Measurements from ENCODE around the gene UBQLN4. TPM values are rescaled to one million over a fixed set of nuclear protein-coding genes. Genes with fewer than 3 reads are reported as not detected.
"Not testable (repeated sequence)": the region's sequence is repeated elsewhere in the genome, so short reads cannot be mapped to it uniquely, and the experiment has no call there.

The UBQLN4 gene
- total RNA-seq, 2 donors from 2014 or later: 23.2 to 43.4 TPM

GRCh38 chr1:156075162-156075561 lies 21.6 kb upstream of the UBQLN4 start:
- intact Hi-C loops (cut with DNase I): no loop called here
- Histone ChIP-seq H3K9ac (ENCODE audit: low read depth in 2 of 2, low read length in 2 of 2) (no peak overlapping the region), H3K27me3 (no peaks in the 10 kb centered on the region), H3K27ac (no peak overlapping the region), H3K36me3 (no peaks in the 10 kb centered on the region), H3K4me3 (no peak overlapping the region), H3K9me3 (no peaks in the 10 kb centered on the region), H3K4me1 (no peaks in the 10 kb centered on the region)
- no peak for DNase-seq
- TF ChIP-seq CTCF (IDR thresholded peaks at IDR 0.05): no peak

GRCh38 chr1:156074661-156075060 lies 21.1 kb upstream of the UBQLN4 start:
- no peak overlapping the region for H3K27ac ChIP-seq
- no peaks in the 10 kb centered on the region for H3K36me3 ChIP-seq
- DNase-seq: no peak
- H3K27me3 ChIP-seq: no peaks in the 10 kb centered on the region
- H3K9me3 ChIP-seq: no peaks in the 10 kb centered on the region
- H3K4me3 ChIP-seq: no peak overlapping the region
- H3K9ac ChIP-seq (ENCODE audit: low read depth in 2 of 2, low read length in 2 of 2): no peak overlapping the region
- intact Hi-C loops (cut with DNase I): no loop called here
- H3K4me1 ChIP-seq: no peaks in the 10 kb centered on the region
- no peak for TF ChIP-seq CTCF (IDR thresholded peaks at IDR 0.05)

- no peak for TF ChIP-seq CTCF (IDR thresholded peaks at IDR 0.05)
- DNase-seq: no peak
- Histone ChIP-seq H3K27ac (no peak overlapping the region), H3K9ac (ENCODE audit: low read depth in 2 of 2, low read length in 2 of 2) (no peak overlapping the region), H3K9me3 (no peaks in the 10 kb centered on the region), H3K4me3 (no peak overlapping the region), H3K4me1 (no peaks in the 10 kb centered on the region), H3K27me3 (no peaks in the 10 kb centered on the region), H3K36me3 (no peaks in the 10 kb centered on the region)
- intact Hi-C loops (cut with DNase I): no loop called here
Observed at GRCh38 chr1:156073740-156074139, 20.1 kb upstream of the UBQLN4 start.

- H3K27ac ChIP-seq: no peak overlapping the region
- DNase-seq: no peak
- no peak overlapping the region for H3K9ac ChIP-seq (ENCODE audit: low read depth in 2 of 2, low read length in 2 of 2)
- no peaks in the 10 kb centered on the region for H3K9me3 ChIP-seq
- H3K4me1 ChIP-seq: no peaks in the 10 kb centered on the region
- TF ChIP-seq CTCF (IDR thresholded peaks at IDR 0.05): no peak
- intact Hi-C loops (cut with DNase I): no loop called here
- no peak overlapping the region for H3K4me3 ChIP-seq
- no peaks in the 10 kb centered on the region for H3K36me3 ChIP-seq
- no peaks in the 10 kb centered on the region for H3K27me3 ChIP-seq
Observed at GRCh38 chr1:156073110-156073687, 19.6 kb upstream of the UBQLN4 start.

- intact Hi-C loops (cut with DNase I): no loop called here
- Histone ChIP-seq H3K4me1 (no peaks in the 10 kb centered on the region), H3K27me3 (no peaks in the 10 kb centered on the region), H3K9me3 (no peaks in the 10 kb centered on the region), H3K4me3 (no peak overlapping the region), H3K9ac (ENCODE audit: low read depth in 2 of 2, low read length in 2 of 2) (no peak overlapping the region), H3K36me3 (no peaks in the 10 kb centered on the region), H3K27ac (no peak overlapping the region)
- no peak for TF ChIP-seq CTCF (IDR thresholded peaks at IDR 0.05)
- DNase-seq: no peak
Observed at GRCh38 chr1:156072251-156072650, 18.7 kb upstream of the UBQLN4 start.

- DNase-seq; intact Hi-C loops (cut with DNase I); H3K9me3 ChIP-seq; H3K9ac ChIP-seq (ENCODE audit: low read depth in 2 of 2, low read length in 2 of 2); H3K4me3 ChIP-seq; H3K36me3 ChIP-seq; H3K27ac ChIP-seq; H3K4me1 ChIP-seq; H3K27me3 ChIP-seq: not testable (repeated sequence)
Observed at GRCh38 chr1:156071332-156071816, 17.8 kb upstream of the UBQLN4 start.

All from colonic mucosa (tissue), 4 donors.